ENCODE measurements around the gene CCDC30. TPM values are rescaled to one million over a fixed set of nuclear protein-coding genes. Genes with fewer than 3 reads are reported as not detected.
"Not testable (repeated sequence)": the region's sequence is repeated elsewhere in the genome, so short reads cannot be mapped to it uniquely, and the experiment has no call there.

The CCDC30 gene
- polyA plus RNA-seq, 3 donors, result 0.95 to 1.5 (median 1.2) TPM

- DNase-seq; H3K36me3 Mint-ChIP-seq; H3K4me3 Mint-ChIP-seq; H4K20me1 ChIP-seq (ENCODE audit: insufficient read depth, low read length); H3K4me3 ChIP-seq (replicated peaks in 1 of 3; ENCODE audit: low read depth in 2 of 3, low read length in 3 of 3); H2AFZ ChIP-seq (ENCODE audit: insufficient read depth, low read depth, low read length, poor library complexity, severe bottlenecking); H3K27ac Mint-ChIP-seq; H3K27me3 Mint-ChIP-seq (ENCODE audit: low read depth in 3 of 3); H3K36me3 ChIP-seq (replicated peaks in 1 of 2; ENCODE audit: control insufficient read depth in 1 of 2, insufficient read depth in 2 of 2, low read length in 2 of 2); intact Hi-C loops (cut with micrococcal nuclease); H3K4me1 Mint-ChIP-seq; H3K4me2 ChIP-seq (replicated peaks; ENCODE audit: extremely low read depth, low read length, poor library complexity, severe bottlenecking); H3K27me3 ChIP-seq (ENCODE audit: control insufficient read depth in 2 of 2, insufficient read depth in 2 of 2, low read length in 2 of 2); H3K9me3 ChIP-seq (replicated peaks in 1 of 2; ENCODE audit: control insufficient read depth in 1 of 2, insufficient read depth in 1 of 2, low read length in 2 of 2); H3K27ac ChIP-seq (ENCODE audit: low read depth in 1 of 2, low read length in 2 of 2); H3K4me1 ChIP-seq (ENCODE audit: control insufficient read depth in 1 of 2, insufficient read depth in 2 of 2, low read length in 2 of 2); H3K79me2 ChIP-seq (ENCODE audit: insufficient read depth, low read length); H3K9ac ChIP-seq (ENCODE audit: insufficient read depth, low read length, poor library complexity, severe bottlenecking): not testable (repeated sequence)
- peaks cover 0 to 11% (median 5%) of the 10 kb centered on the region in 7 donors for H3K9me3 Mint-ChIP-seq
- 100% methylated on average over 2 of the region's 3 CpGs for WGBS (ENCODE audit: insufficient coverage)
Observed at GRCh38 chr1:42627205-42627604, 164.1 kb downstream of the CCDC30 start.

GRCh38 chr1:42639116-42639515 lies 176.0 kb downstream of the CCDC30 start:
- no peaks in the 10 kb centered on the region for H3K79me2 ChIP-seq (ENCODE audit: insufficient read depth, low read length)
- H3K4me2 ChIP-seq (replicated peaks; ENCODE audit: extremely low read depth, low read length, poor library complexity, severe bottlenecking), result no peak overlapping the region
- no peaks in the 10 kb centered on the region for H3K36me3 Mint-ChIP-seq
- intact Hi-C loops (cut with micrococcal nuclease), result no loop called here
- no peaks in the 10 kb centered on the region for H3K4me1 Mint-ChIP-seq
- H3K27me3 Mint-ChIP-seq (ENCODE audit: low read depth in 3 of 3), result peaks cover 0 to 3% (median 0%) of the 10 kb centered on the region in 3 donors
- DNase-seq, result no peak
- H3K36me3 ChIP-seq (replicated peaks in 1 of 2; ENCODE audit: control insufficient read depth in 1 of 2, insufficient read depth in 2 of 2, low read length in 2 of 2), result no peaks in the 10 kb centered on the region
- no peaks in the 10 kb centered on the region for H4K20me1 ChIP-seq (ENCODE audit: insufficient read depth, low read length)
- no peak overlapping the region for H3K27ac ChIP-seq (ENCODE audit: low read depth in 1 of 2, low read length in 2 of 2)
- H3K27me3 ChIP-seq (ENCODE audit: control insufficient read depth in 2 of 2, insufficient read depth in 2 of 2, low read length in 2 of 2), result no peaks in the 10 kb centered on the region
- no peak overlapping the region for H2AFZ ChIP-seq (ENCODE audit: insufficient read depth, low read depth, low read length, poor library complexity, severe bottlenecking)
- H3K9me3 ChIP-seq (replicated peaks in 1 of 2; ENCODE audit: control insufficient read depth in 1 of 2, insufficient read depth in 1 of 2, low read length in 2 of 2), result no peaks in the 10 kb centered on the region
- no peaks in the 10 kb centered on the region for H3K4me1 ChIP-seq (ENCODE audit: control insufficient read depth in 1 of 2, insufficient read depth in 2 of 2, low read length in 2 of 2)
- H3K4me3 Mint-ChIP-seq, result no peak overlapping the region
- H3K4me3 ChIP-seq (replicated peaks in 1 of 3; ENCODE audit: low read depth in 2 of 3, low read length in 3 of 3), result no peak overlapping the region
- no peak overlapping the region for H3K9ac ChIP-seq (ENCODE audit: insufficient read depth, low read length, poor library complexity, severe bottlenecking)
- TF ChIP-seq CTCF (IDR thresholded peaks at IDR 0.05), result no peak
- no peak overlapping the region for H3K27ac Mint-ChIP-seq
- H3K9me3 Mint-ChIP-seq, result no peaks in the 10 kb centered on the region
